C4-2B (cell line): ENCODE data around the gene ZNF366.

ENCODE experiments used
- ZFX ChIP-seq: fragments of 450-650 bp; IDR thresholded peaks from 2 replicates; pipeline ENCODE4 v1.6.1; 2017
- TF ChIP-seq, protein P1 (sequence below): fragments of 450-650 bp; conservative IDR thresholded peaks from 2 replicates; pipeline ENCODE4 v1.5.1; 2017; ENCODE audit warnings: mild to moderate bottlenecking

DNA sequence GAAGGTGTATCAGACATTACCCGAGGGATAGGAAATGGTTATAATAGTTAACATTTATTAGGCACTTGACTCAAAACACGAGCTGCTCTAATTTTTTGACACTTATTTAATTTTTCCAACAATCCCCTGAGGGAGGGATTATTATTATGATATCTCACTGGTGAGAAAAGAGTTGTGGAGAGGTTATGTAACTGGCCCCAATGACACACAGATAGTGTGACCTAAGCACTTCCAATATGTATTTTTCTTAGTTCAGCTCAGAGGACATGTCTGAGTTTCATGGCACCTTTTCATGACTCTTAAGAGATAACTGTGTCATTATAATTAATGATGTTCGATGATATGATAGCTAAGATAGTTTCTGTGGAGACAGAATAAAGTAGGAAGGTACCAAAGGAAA is 100.1 kb downstream of the ZNF366 start:
- TF ChIP-seq, protein P1, sequence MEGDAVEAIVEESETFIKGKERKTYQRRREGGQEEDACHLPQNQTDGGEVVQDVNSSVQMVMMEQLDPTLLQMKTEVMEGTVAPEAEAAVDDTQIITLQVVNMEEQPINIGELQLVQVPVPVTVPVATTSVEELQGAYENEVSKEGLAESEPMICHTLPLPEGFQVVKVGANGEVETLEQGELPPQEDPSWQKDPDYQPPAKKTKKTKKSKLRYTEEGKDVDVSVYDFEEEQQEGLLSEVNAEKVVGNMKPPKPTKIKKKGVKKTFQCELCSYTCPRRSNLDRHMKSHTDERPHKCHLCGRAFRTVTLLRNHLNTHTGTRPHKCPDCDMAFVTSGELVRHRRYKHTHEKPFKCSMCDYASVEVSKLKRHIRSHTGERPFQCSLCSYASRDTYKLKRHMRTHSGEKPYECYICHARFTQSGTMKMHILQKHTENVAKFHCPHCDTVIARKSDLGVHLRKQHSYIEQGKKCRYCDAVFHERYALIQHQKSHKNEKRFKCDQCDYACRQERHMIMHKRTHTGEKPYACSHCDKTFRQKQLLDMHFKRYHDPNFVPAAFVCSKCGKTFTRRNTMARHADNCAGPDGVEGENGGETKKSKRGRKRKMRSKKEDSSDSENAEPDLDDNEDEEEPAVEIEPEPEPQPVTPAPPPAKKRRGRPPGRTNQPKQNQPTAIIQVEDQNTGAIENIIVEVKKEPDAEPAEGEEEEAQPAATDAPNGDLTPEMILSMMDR = no peak
- no peak for TF ChIP-seq ZFX
